ENCODE results near the gene LAMA3.

GRCh38 chr18:23983112-23983511 lies 293.9 kb downstream of the LAMA3 start:
- TF ChIP-seq ZSCAN20 (CRISPR knock-in tag; IDR thresholded peaks at IDR 0.05; ENCODE audit: borderline replicate concordance) (no peak), REST (IDR thresholded peaks at IDR 0.05; ENCODE audit: borderline replicate concordance in 1 of 2, low read depth in 1 of 2, low read length in 2 of 2) (no peak), GABPB1 (CRISPR knock-in tag; IDR thresholded peaks at IDR 0.05) (no peak)
